GM18861 (cell line): ENCODE results near the gene MRI1.
"Not testable (repeated sequence)": the region's sequence is repeated elsewhere in the genome, so short reads cannot be mapped to it uniquely, and the experiment has no call there.

Experiments used
- ATAC-seq: cut with Tn5 transposase; IDR thresholded peaks from one replicate; pipeline ENCODE4 v1.9.1; 2021; ENCODE audit not compliant: unreplicated experiment

MRI1 gene

DNA sequence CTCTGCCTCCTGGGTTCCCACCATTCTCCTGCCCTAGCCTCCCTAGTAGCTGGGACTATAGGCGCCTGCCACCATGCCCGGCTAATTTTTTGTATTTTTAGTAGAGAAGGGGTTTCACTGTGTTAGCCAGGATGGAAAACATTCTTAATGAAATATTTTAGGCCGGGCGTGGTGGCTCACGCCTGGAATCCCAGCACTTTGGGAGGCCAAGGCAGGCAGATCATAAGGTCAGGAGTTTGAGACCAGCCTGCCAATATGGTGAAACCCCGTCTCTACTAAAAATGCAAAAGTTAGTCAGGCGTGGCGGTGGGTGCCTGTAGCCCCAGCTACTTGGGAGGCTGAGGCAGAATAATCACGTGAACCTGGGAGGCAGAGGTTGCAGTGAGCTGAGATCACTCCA lies 29.0 kb downstream of the MRI1 start:
- ATAC-seq: not testable (repeated sequence)

DNA sequence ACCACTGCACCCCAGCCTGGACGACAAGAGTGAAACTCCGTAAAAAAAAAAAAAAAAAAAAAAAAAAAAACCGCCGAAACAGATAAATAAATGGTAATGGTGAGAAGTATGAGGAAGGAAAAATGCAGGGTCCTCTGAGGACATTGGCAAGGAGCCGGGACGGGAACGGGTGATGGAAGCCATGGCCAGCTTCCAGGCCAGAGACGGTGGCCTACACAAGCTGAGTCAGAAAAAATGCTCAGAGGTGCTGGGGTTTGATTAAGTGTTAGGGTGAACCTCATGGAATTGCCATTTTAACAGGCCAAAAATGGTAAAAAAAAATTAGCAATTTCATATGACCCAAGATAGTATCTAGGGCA lies 30.1 kb downstream of the MRI1 start:
- ATAC-seq: no peak

DNA sequence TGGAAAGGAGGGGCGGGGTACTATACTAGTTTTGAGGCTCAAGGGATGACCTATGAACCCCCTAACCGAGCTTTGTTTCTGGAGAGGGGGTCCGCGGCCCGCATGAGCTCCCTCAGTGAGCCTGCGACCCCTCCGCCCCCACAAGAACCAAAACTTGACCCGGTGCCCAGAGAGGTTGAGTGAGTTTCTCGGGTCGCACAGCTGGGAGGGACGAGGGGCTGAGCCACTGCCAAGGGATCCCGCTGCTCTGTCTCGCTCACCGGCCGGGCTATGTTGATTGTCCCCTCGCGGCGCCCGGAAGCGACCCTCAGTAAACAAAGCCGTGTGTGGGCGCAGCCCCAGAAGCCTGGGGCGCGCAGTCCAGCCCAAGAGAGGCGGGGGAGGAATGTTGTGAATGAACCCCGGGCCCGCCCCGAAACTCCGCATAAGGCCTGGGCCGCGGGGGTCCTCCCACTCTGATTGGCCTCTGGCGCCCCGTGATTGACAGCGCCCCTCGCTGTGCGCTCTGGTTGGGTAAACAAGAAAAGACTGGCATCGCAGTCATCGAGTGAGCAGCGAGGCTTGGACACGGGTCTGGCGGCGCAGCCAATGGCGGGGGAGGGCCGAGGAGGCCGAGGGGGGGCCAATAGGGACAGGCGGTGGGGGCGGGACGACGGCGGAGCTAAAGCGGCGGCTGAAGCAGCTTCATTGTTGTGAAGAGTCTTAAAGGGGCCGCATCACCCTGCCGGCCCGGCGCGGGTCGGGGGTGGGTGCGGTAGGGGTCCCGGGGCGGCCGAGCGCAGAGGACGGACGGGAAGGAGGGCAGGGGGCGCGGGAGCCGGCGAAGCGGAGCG lies 30.7 kb downstream of the MRI1 start, which contains the start of gene ZSWIM4:
TSS of gene ZSWIM4 (plus strand) at position 687 of the 833 bp plus-strand sequence. CDS start 206 bp downstream, outside the sequence.
- ATAC-seq: peak; percentile 91

DNA sequence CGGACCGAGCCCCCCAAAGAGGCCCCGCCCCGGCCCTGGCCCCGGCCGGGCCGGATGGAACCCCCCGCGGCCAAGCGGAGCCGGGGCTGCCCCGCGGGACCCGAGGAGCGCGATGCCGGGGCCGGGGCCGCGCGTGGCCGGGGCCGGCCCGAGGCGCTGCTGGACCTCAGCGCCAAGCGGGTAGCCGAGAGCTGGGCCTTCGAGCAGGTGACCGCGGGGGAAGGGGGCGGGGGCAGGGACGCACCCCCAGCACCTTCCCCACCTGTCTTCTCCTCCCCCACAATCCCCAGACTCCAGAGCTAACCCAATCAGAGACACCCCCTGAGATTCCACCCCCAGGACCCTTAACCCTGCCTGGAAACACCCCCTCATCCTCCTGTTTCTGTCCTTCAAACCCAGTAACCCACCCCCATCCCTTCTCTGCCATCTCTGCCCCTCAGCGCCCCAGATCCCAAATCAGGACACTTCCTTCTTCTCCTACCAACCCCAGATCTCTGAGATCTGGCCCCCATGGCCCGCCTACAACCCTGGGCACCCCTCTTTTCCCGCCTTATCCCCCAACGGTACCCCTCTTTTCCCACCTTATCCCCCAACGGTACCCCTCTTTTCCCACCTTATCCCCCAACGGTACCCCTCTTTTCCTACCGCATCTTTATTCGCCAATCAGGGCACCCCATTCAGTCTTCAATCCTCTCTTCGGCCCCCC lies 31.4 kb downstream of the MRI1 start:
- ATAC-seq: peak; percentile 20

DNA sequence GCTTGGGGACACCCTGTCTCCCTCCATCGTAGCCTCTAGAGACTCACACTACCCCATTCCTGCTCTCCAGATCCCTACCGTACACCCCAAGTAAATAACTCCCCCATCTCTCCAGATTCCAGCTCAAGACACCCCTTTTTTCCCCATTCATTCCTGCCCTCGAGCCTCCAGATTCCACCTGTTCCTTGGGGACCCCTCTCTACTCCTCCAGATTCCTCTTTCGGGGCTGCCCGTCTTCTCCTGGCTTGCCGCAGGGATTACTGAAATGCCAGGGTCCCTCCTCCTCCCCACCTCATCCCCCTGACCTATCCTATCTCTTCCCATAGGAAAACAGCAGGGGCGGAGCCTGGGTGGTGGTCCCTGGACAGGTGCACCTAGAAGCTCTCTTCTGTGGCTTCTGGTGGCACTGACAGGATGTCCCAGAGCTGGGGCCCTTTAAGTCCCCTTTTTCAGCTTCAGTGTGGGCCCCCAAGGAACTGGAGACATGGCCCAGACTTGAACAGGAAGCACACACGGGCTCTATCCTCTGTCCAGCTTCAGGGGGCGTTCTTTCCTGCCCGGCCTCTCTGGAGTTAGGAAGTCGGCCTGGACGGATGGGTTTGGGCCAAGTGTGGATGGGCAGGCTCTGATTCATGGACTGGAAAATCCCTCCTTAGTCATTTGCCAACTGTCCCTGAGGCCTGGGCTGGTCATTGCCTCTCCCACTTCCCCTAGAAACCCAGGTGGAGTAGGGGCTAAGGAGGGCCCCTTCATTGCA lies 32.2 kb downstream of the MRI1 start:
- no peak for ATAC-seq

DNA sequence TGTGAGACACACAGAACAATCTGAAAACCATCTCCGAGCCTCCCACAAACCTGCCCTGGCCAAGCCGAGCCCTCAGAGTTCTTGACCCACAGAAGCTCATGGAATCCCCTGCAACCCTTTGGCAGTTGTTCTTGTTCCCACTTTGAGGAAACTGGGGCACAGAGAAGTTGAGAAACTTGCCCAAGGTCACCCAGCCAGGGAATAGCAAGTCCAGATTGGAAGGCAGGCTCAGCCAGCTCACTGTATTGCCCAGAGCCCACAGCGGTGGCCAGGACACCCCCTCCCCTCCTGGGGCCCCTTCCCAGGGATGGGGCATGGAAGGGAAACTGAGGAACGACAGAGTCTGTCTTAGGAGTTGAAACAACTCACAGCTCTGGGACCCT lies 32.7 kb downstream of the MRI1 start:
- ATAC-seq: no peak

DNA sequence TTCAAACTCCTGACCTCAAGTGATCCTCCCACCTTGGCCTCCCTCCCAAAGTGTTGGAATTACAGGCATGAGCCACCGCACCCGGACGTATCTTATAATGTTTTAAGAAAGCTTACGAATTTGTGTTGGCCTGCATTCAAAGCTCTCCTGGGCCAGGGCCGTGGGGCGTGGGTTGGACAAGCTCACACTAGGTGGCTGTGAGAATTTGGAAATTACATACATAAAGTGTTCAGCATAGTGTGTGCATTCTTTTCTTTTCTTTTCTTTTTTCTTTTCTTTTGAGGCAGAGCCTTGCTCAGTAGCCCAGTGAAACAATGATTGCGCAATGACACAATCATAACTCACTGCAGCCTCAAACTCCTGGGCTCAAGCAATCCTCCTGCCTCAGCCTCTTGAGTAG lies 33.5 kb downstream of the MRI1 start:
- ATAC-seq: no peak

DNA sequence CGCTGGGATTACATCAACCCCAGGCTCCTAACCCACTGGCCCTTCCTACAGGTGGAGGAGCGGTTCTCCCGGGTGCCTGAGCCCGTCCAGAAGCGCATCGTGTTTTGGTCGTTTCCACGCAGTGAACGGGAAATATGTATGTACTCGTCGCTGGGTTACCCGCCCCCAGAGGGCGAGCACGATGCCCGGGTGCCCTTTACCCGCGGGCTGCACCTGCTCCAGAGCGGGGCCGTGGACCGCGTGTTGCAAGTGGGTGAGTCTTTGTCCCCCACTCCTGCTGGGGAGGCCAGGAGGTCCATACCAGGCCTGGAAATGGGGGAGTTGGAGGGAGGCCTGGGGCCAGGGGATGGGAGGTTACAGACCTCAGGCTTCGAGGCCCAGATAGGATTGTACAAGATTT lies 35.3 kb downstream of the MRI1 start:
- no peak for ATAC-seq

DNA sequence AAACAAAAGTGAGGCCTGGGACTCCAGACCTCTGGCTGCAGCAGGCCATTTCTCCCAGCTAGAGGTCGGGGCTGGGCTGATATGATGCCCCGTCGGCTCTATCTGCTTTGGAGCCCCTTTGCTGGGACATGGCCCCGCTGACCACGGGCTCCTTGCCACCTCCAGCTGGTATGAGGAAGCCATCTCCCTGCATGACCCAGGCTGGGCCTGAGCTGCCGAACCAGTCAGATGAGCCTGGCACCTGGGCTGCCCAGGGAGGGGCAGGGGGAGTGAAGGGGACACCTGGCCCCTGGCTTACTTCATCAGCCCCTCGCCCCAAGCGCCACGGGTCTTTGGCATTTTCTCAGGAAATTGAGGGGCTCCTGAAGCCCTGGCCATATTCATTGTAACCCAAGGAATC lies 38.7 kb downstream of the MRI1 start:
- no peak for ATAC-seq

DNA sequence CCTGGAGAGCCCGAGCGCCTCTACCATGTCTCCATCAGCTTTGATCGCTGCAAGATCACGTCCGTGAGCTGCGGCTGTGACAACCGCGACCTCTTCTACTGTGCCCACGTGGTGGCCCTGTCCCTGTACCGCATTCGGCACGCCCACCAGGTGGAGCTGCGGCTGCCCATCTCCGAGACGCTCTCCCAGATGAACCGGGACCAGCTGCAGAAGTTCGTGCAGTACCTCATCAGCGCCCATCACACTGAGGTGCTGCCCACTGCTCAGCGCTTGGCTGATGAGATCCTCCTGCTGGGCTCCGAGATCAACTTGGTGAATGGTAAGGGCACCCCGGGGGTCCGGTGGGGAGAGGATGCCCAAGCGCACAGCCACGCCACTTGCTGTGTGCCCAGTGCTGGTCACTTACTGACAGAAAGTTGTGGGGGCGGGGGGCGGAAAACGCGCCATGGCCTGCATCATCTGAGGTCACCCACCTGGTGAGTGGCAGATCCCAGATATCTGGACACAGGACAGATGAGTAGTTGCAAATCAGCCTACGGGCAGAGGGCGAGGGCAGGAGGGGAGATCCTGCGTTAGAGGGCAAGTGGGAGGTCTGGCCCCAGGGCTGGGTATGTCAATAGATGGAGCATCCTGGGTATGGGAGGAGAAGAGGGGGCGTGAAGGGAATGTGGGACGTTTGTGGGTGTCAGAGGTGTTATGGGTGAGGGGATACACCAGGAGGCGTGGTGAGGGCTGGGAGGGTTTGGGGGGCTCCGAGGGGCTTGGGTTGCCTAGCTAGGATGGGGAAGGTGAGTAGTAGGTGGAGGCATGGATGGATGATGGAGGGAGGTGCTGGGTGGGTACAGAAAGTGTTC lies 40.7 kb downstream of the MRI1 start:
- no peak for ATAC-seq

DNA sequence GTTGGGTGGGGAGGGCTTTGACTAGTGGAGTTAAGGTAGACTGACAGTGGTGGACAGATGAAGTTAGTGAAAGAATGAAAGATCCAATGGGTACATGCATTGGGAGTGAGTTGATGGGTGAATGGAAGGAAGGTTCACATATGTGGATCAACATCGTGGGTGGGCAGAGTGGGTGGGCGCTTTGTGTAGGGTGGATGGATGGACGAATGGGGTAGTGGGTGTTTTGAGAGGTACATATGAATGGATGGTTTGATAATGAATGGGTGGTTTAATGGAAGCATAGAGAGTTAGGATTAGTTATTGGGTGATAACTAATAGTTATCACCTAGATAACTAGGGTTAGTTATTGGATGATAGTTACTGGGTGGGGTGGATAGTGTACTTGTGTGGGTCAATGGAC lies 42.4 kb downstream of the MRI1 start:
- no peak for ATAC-seq

DNA sequence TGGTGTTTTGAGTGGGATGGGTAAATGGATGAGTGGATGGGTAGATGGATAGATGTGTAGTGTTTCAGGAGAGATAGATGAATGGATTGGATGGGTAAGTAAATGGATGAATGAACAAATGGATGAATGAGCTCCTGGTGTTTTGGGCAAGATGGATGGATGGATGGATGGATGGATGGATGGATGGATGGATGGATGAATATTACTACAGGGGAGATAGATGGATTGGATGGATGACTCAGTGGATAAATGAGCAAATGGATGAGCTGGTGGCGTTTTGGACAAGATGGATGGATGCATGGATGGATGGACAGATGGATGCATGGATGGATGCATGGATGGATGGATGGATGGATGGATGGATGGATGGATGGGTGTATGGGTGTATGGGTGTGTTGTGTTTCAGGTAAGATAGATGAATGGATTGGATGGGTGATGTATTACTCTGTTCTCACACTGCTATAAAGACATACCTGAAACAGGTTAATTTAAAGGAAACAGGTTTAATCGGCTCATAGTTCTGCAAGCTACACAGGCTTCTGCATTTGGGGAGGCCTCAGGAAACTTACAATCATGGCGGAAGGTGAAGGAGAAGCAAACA lies 43.2 kb downstream of the MRI1 start:
- no peak for ATAC-seq

DNA sequence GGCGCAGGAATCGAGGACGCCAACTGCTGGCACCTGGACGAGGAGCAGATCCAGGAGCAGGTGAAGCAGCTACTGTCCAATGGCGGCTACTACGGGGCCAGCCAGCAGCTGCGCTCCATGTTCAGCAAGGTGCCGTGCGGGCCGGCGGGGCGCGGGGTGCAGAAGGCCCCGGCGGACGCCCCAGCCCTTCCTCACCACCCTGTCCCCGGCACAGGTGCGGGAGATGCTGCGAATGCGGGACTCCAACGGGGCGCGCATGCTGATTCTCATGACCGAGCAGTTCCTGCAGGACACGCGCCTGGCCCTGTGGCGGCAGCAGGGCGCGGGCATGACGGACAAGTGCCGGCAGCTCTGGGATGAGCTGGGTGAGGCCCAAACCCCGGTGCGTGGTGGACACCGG lies 44.5 kb downstream of the MRI1 start:
- no peak for ATAC-seq

DNA sequence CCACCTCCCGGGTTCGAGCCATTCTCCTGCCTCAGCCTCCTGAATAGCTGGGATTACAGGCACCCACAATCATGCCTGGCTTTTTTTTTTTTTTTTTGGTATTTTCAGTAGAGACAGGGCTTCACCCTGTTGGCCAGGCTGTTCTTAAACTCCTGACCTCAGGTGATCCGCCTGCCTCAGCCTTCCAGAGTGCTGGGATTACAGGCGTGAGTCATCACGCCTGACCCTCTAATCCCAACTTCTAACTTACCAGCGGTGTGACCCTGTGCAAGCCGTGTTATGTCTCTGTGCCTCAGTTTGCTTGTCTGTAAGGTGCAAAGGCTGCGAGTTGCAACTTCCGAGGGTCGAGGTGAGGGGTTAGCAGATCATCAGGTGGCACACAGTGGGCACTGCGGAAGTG lies 48.2 kb downstream of the MRI1 start:
- no peak for ATAC-seq

DNA sequence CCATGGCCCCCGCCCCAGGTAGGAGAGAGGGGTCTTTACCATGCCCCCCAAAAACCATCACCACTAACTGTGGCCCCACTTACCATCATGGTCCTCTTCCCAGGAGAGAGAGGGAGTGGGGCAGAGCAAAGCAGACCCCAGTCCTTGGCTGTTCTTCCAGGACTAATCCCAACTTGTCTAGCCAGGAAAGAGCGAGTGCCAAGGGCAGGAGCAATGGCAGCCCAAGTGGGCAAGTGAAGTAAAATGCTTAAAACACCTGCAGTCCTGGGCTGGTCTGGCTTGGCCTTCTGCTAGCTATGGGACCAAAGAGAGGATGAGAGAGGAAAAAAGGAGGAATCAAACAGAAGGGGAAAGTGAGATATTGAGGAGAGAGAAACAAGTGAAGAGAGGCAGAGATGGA lies 48.8 kb downstream of the MRI1 start:
- ATAC-seq: no peak

DNA sequence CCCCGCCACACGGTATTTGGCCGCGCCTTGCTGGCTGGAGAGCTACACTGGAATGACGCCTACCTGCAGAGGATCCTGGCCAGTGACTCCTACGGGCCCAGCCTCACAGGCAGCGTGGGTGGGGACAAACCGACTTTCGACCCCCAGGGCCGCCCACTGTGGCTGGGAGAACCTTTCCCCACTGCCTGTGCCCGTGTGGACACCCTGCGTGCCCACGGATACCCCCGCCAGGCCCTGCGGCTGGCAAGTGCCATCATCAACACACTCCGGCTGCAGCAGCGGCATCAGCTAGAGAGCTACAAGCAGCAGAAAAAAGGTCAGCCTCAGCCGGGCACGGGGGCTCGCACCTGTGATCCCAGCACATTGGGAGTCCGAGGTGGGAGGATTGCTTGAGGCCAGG lies 50.2 kb downstream of the MRI1 start:
- no peak for ATAC-seq

DNA sequence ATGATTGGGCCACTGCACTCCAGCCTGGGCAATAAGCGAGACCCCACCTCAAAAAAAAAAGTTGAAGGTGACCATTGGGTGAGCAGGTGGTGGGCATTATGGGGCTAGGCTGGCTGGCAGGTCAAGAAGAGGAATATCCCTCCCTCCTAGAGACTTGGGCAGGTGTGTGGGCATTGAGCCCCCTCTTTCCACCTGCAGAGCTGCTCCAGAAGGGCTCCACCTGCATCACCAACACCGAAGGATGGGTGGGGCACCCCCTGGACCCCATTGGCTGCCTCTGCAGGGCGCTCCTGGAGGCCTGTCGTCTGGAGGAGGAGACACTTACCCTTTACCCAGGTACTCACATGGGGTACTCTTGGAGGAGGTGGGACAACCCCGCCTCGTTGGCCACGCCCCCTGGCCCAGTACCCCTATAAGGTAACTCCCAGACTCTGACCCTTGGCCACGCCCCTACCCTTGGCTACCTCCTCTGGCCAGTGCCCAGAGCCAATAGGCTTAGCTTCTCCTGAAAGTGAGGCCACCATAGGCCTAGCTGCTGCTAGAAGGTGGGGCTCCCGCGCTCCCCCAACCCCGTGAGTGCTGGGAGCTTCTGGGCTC lies 52.8 kb downstream of the MRI1 start:
- ATAC-seq: no peak

DNA sequence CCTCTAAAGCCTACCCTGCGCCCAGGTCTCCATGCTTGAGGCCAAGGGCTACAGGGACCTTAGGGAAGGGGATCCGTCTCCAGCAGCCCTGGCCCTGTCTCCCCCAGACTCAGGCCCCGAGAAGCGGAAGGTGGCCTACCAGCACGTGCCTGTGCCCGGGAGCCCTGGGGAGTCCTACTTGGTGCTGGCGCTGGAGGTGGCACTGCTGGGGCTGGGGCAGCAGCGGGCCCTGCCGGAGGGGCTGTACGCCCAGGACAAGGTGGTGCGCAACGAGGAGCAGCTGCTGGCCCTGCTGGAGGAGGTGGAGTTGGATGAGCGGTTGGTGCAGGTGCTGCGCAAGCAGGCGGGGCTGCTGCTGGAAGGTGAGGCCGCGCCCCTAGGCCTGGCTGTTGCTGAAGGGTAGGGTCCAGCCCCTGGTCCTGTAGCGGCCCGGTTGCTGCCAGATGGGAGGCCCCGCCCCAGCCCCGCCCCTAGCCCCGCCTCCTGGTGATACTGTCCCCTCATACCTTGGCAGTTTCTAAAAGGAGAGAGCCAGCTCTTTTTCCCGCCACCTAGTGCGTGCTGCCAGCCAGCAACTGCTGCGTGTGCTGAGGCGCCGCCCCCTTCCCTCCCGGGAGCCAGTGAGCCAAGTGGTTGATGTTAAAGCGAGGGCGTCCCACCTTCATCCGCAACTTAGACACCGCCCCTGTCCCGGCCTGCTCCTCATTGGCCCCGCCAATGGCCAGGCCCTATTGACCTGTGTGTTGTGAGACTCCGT lies 53.5 kb downstream of the MRI1 start:
- ATAC-seq: no peak

DNA sequence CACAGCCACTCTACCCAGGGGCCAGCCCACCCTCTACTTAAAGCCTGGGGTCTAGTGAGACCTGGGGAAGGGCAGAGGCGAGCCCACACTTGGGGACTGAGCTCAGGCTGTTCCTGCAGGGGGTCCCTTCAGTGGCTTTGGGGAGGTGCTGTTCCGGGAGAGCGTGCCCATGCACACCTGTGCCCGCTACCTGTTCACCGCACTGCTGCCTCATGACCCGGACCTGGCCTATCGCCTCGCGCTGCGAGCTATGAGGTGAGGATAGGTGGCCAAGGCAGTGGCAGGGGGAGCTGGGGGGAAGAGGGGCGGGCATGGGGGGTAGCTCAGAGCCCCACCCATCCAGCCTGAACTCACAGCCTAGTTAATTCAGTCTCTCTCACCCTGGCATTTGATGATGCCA lies 54.9 kb downstream of the MRI1 start:
- no peak for ATAC-seq
